Smooth muscle cell of the umbilical artery (primary cell): ENCODE data around the gene COQ6. TPM values are rescaled to one million over a fixed set of nuclear protein-coding genes. Genes with fewer than 3 reads are reported as not detected.

ENCODE experiments used
- total RNA-seq: library from RNA; depleted of rRNA; stranded (reverse); fragments of >200 nt; gene quantifications from 2 replicates; pipeline ENCODE4 v1.2.3, GENCODE V29; 2014

COQ6 gene
- total RNA-seq, result 26.4 and 27.0 TPM in 2 replicates

DNA sequence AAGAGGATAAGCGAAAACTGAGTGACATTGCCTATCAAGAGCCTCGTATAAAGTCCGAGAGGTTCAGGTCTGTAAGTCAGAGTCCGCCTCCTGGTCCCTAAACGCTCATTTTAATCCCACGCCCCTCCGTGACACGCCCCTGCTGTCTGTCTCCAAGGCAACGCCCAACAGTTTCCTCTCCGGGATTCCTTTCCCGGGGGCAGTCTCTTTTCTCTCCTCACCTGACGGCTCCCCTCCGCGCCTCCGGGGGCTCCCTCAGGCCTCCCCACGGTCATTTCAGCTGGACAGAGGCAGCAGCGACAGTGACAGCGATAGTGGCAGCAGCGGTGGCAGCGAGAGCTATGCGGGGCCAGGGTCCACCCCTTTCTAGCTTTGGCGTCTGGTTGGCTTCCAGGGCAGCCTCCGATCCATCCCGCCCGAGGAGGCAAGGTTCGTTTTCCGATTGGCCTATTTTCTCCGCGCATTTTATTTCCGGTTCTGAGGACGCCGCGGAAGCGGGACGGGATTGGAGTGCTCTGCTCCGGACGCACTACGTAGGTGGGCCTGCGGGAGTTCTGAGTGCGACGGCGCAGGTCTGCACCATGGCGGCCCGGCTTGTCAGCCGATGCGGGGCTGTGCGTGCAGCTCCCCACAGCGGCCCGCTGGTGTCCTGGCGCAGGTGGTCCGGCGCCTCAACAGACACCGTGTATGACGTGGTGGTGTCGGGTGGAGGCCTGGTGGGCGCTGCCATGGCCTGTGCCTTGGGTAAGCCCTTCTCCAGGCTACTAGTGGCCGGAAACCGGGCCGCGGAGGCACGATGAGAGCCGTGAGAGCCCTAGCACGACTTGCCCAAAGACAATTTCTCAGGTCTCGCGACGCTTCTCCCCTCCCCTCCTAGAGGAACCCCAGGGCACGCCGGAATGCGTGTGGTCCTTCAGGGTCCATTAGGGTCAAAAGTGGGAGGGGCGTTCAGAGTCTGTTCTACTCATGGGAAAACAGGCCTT, at the start of gene COQ6, which contains the start of gene FAM161B:
Gene COQ6, plus strand, starts transcription at position 551 of the 983 bp plus-strand sequence. Its CDS starts 31 bp downstream, at position 582.
Gene FAM161B, minus strand, starts transcription at position 343 of the 983 bp plus-strand sequence. Its CDS starts 68 bp downstream, at position 275.

Other genes with a start within 250 kb of the COQ6 start
- gene PNMA1, start 235.9 kb upstream of the COQ6 start, total RNA-seq, result 28.5 and 36.6 TPM in 2 replicates
- 4.7 and 8.3 TPM in 2 replicates for gene PTGR2, start 98.5 kb upstream of the COQ6 start, total RNA-seq
- gene ZNF410, start 63.4 kb upstream of the COQ6 start, total RNA-seq, result 66.9 and 72.5 TPM in 2 replicates
- 4.2 and 4.4 TPM in 2 replicates for gene FAM161B, start 208 bp upstream of the COQ6 start, total RNA-seq
- gene ENTPD5, start 69.0 kb downstream of the COQ6 start, total RNA-seq, result 18.7 and 19.0 TPM in 2 replicates
- 6.9 and 11.3 TPM in 2 replicates for gene BBOF1, start 69.0 kb downstream of the COQ6 start, total RNA-seq
- 17.4 and 45.4 TPM in 2 replicates for gene ALDH6A1, start 134.2 kb downstream of the COQ6 start, total RNA-seq
- 7.8 and 9.2 TPM in 2 replicates for gene LIN52, start 134.7 kb downstream of the COQ6 start, total RNA-seq